ENCODE measurements around the gene OTUD1. TPM values are rescaled to one million over a fixed set of nuclear protein-coding genes. Genes with fewer than 3 reads are reported as not detected.

Gene OTUD1
- total and polyA plus RNA-seq, 10 of the 15 experiments (the other 5 are each of a cell fraction or from before 2014, with no cell fraction given) = 0.18 to 1.6 (median 0.63) TPM; not detected in 1

- CTCF ChIA-PET = no interaction called here
- TF ChIP-seq ETV6 (conservative IDR thresholded peaks at IDR 0.05 in 1 of 2, IDR thresholded peaks at IDR 0.05 in 1 of 2; ENCODE audit: borderline replicate concordance in 1 of 2, low read depth in 1 of 2) (no peak), MYC (IDR thresholded peaks at IDR 0.05; ENCODE audit: insufficient read depth, insufficient read length, insufficient replicate concordance, low read length, severe bottlenecking) (no peak), CREM (IDR thresholded peaks at IDR 0.05; ENCODE audit: low read depth) (no peak), E2F4 (IDR thresholded peaks at IDR 0.05; ENCODE audit: low read depth, low read length) (no peak), SKIL (IDR thresholded peaks at IDR 0.05; ENCODE audit: low read depth, poor library complexity, severe bottlenecking) (no peak), POU2F2 (IDR thresholded peaks at IDR 0.05; ENCODE audit: borderline replicate concordance, low read depth, low read length) (no peak), USF2 (IDR thresholded peaks at IDR 0.05; ENCODE audit: borderline replicate concordance, low read depth, low read length) (no peak), WRNIP1 (IDR thresholded peaks at IDR 0.05; ENCODE audit: borderline replicate concordance, low read depth, low read length) (no peak), ZNF592 (IDR thresholded peaks at IDR 0.05) (no peak), NFYB (IDR thresholded peaks at IDR 0.05; ENCODE audit: insufficient read depth, low read depth, low read length) (no peak), BACH1 (IDR thresholded peaks at IDR 0.05; ENCODE audit: borderline replicate concordance) (no peak), SPI1 (IDR thresholded peaks at IDR 0.05; ENCODE audit: borderline replicate concordance, insufficient read depth, low read depth, low read length) (no peak), RBBP5 (conservative IDR thresholded peaks at IDR 0.05) (no peak), NR2F1 (conservative IDR thresholded peaks at IDR 0.05) (no peak), SREBF2 (IDR thresholded peaks at IDR 0.05; ENCODE audit: low read length) (no peak)
Observed at GRCh38 chr10:23469596-23470237, 30.8 kb downstream of the OTUD1 start.

More at GRCh38 chr10:23469596-23470237, 30.8 kb downstream of the OTUD1 start:
- ChIA-PET SMC1A (ENCODE audit: uncharacterized antibody, unreplicated experiment) (no interaction called here), RAD21 (ENCODE audit: unreplicated experiment) (no interaction called here), POLR2A (no interaction called here)
- Histone ChIP-seq H3K9me3 (replicated peaks; ENCODE audit: control insufficient read depth, insufficient read depth, low read length) (no peaks in the 10 kb centered on the region), H3K79me2 (ENCODE audit: control insufficient read depth, insufficient read depth, low read length) (no peaks in the 10 kb centered on the region), H3K4me1 (ENCODE audit: control insufficient read depth, insufficient read depth, low read length) (no peaks in the 10 kb centered on the region), H3K27me3 (replicated peaks in 1 of 2; ENCODE audit: control insufficient read depth in 2 of 2, insufficient read depth in 2 of 2, low read length in 1 of 2) (no peaks in the 10 kb centered on the region), H2AFZ (ENCODE audit: control insufficient read depth, low read depth, low read length) (no peak overlapping the region), H3K4me2 (ENCODE audit: control insufficient read depth, insufficient read depth) (no peak overlapping the region), H3K9ac (ENCODE audit: control insufficient read depth, insufficient read depth, low read length) (no peak overlapping the region), H3K27ac (ENCODE audit: control insufficient read depth, insufficient read depth) (no peak overlapping the region), H4K20me1 (ENCODE audit: control insufficient read depth, insufficient read depth) (no peaks in the 10 kb centered on the region), H3K4me3 (no peak overlapping the region), H3K36me3 (ENCODE audit: control insufficient read depth in 2 of 2, insufficient read depth in 2 of 2, low read length in 1 of 2) (no peaks in the 10 kb centered on the region)
- WGBS (ENCODE audit: insufficient coverage, insufficient replicate concordance, low lambda C conversion rate, missing lambda C conversion rate) = 5% methylated on average over 1 of the region's 1 CpG
- FAIRE-seq (no peak), DNase-seq (ENCODE audit: low read depth, low spot score) (no peak), ATAC-seq (no peak)
- no TSS peak for BruUV-seq (replicated peaks)
- intact Hi-C loops (cut with micrococcal nuclease; ENCODE audit: unreplicated experiment) = no loop called here
- in situ Hi-C loops (cut with MboI) = no loop called here

Data from GM12878 (cell line).